HG02973 (cell line): ENCODE data around the gene MDM2.
A peak's percentile ranks its signal among the peaks of the same experiment; 100 is the strongest.

ENCODE experiments used
- ATAC-seq: cut with Tn5 transposase; IDR thresholded peaks from one replicate; pipeline ENCODE4 v1.9.1; 2021; ENCODE audit warnings: moderate library complexity; ENCODE audit not compliant: unreplicated experiment

The MDM2 gene

GRCh38 chr12:68807576-68808387, at the start of gene MDM2:
Gene MDM2 (plus strand): TSS chr12:68808177. CDS start chr12:68808478, 301 bp downstream.
- ATAC-seq, result peak; percentile 67

GRCh38 chr12:68759852-68760251, 48.1 kb upstream of the MDM2 start:
- ATAC-seq, result no peak

- ATAC-seq, result no peak
Observed at GRCh38 chr12:68760806-68761441, 47.1 kb upstream of the MDM2 start.

GRCh38 chr12:68761442-68761812, 46.5 kb upstream of the MDM2 start:
- ATAC-seq, result no peak

- no peak for ATAC-seq
Observed at GRCh38 chr12:68761901-68762630, 45.9 kb upstream of the MDM2 start.

- no peak for ATAC-seq
Observed at GRCh38 chr12:68762691-68763090, 45.3 kb upstream of the MDM2 start.

GRCh38 chr12:68765696-68766095, 42.3 kb upstream of the MDM2 start:
- ATAC-seq, result no peak

GRCh38 chr12:68766646-68767045, 41.3 kb upstream of the MDM2 start:
- no peak for ATAC-seq

- no peak for ATAC-seq
Observed at GRCh38 chr12:68767191-68767590, 40.8 kb upstream of the MDM2 start.

- ATAC-seq, result no peak
Observed at GRCh38 chr12:68768431-68768939, 39.5 kb upstream of the MDM2 start.

- no peak for ATAC-seq
Observed at GRCh38 chr12:68769941-68770340, 38.0 kb upstream of the MDM2 start.

- ATAC-seq, result no peak
Observed at GRCh38 chr12:68771223-68771925, 36.6 kb upstream of the MDM2 start.

- ATAC-seq, result no peak
Observed at GRCh38 chr12:68772714-68773113, 35.3 kb upstream of the MDM2 start.

- no peak for ATAC-seq
Observed at GRCh38 chr12:68773582-68773981, 34.4 kb upstream of the MDM2 start.

GRCh38 chr12:68775121-68775630, 32.8 kb upstream of the MDM2 start:
- ATAC-seq, result no peak

GRCh38 chr12:68776976-68777610, 30.9 kb upstream of the MDM2 start:
- ATAC-seq, result no peak

GRCh38 chr12:68779280-68779679, 28.7 kb upstream of the MDM2 start:
- no peak for ATAC-seq

- ATAC-seq, result no peak
Observed at GRCh38 chr12:68780731-68781130, 27.2 kb upstream of the MDM2 start.

GRCh38 chr12:68781728-68782127, 26.2 kb upstream of the MDM2 start:
- ATAC-seq, result no peak

- ATAC-seq, result no peak
Observed at GRCh38 chr12:68784015-68784414, 24.0 kb upstream of the MDM2 start.
